ENCODE results near the gene TREH.
"Not testable (repeated sequence)": the region's sequence is repeated elsewhere in the genome, so short reads cannot be mapped to it uniquely, and the experiment has no call there.

The TREH gene

GRCh38 chr11:118627566-118627965 is 51.9 kb downstream of the TREH start:
- no peak for DNase-seq

GRCh38 chr11:118625976-118626375 is 53.5 kb downstream of the TREH start:
- DNase-seq: no peak

GRCh38 chr11:118625036-118625690 is 54.3 kb downstream of the TREH start:
- no peak for DNase-seq

- DNase-seq: no peak
Measured at GRCh38 chr11:118623269-118623655, 56.2 kb downstream of the TREH start.

GRCh38 chr11:118622376-118623268 is 56.8 kb downstream of the TREH start:
- no peak for DNase-seq

- no peak for DNase-seq
Measured at GRCh38 chr11:118621784-118622375, 57.6 kb downstream of the TREH start.

GRCh38 chr11:118621071-118621783 is 58.2 kb downstream of the TREH start:
- DNase-seq: no peak

- no peak for DNase-seq
Measured at GRCh38 chr11:118620529-118621070, 58.9 kb downstream of the TREH start.

GRCh38 chr11:118619444-118620197 is 59.8 kb downstream of the TREH start:
- no peak for DNase-seq

- DNase-seq: no peak
Measured at GRCh38 chr11:118618991-118619375, 60.5 kb downstream of the TREH start.

GRCh38 chr11:118618115-118618990 is 61.1 kb downstream of the TREH start:
- DNase-seq: no peak

GRCh38 chr11:118615976-118616371 is 63.5 kb downstream of the TREH start:
- DNase-seq: no peak

GRCh38 chr11:118615282-118615975 is 64.0 kb downstream of the TREH start:
- no peak for DNase-seq

GRCh38 chr11:118614511-118614910 is 64.9 kb downstream of the TREH start:
- no peak for DNase-seq

GRCh38 chr11:118612378-118612777 is 67.1 kb downstream of the TREH start:
- no peak for DNase-seq

GRCh38 chr11:118611433-118611795 is 68.0 kb downstream of the TREH start:
- DNase-seq: not testable (repeated sequence)

GRCh38 chr11:118610773-118611432 is 68.5 kb downstream of the TREH start:
- no peak for DNase-seq

GRCh38 chr11:118610225-118610772 is 69.2 kb downstream of the TREH start:
- no peak for DNase-seq

GRCh38 chr11:118609380-118610224 is 69.8 kb downstream of the TREH start:
- no peak for DNase-seq

Data from cortex of kidney (tissue), 1 donor.